ENCODE results near the gene DDX5. TPM values are rescaled to one million over a fixed set of nuclear protein-coding genes. Genes with fewer than 3 reads are reported as not detected.
A peak's percentile ranks its signal among the peaks of the same experiment; 100 is the strongest.

Gene DDX5
- total and polyA plus RNA-seq, 2 of the 13 experiments (the other 11 are each of a cell fraction or from before 2014, with no cell fraction given), result 503 to 684 TPM

GRCh38 chr17:64497565-64498035 lies 8.5 kb downstream of the DDX5 start (continued):
- TF ChIP-seq NFE2L2 (IDR thresholded peaks at IDR 0.05; ENCODE audit: low read length) (0 out of 2 replicates have a peak, but pooled peaks have one; percentile 1), ASH2L (IDR thresholded peaks at IDR 0.05; ENCODE audit: insufficient read length, low read depth, low read length) (no peak), ZSCAN29 (CRISPR knock-in tag; conservative IDR thresholded peaks at IDR 0.05) (no peak), NFIC (IDR thresholded peaks at IDR 0.05; ENCODE audit: low read length) (peak; percentile 72), KDM3A (CRISPR knock-in tag; IDR thresholded peaks at IDR 0.05; ENCODE audit: low read depth) (no peak), NR2C2 (CRISPR knock-in tag; IDR thresholded peaks at IDR 0.05; ENCODE audit: borderline replicate concordance) (no peak), MAF1 (CRISPR knock-in tag; IDR thresholded peaks at IDR 0.05; ENCODE audit: borderline replicate concordance) (no peak), ZKSCAN1 (IDR thresholded peaks at IDR 0.05; ENCODE audit: low read length) (no peak), NFIB (CRISPR knock-in tag; IDR thresholded peaks at IDR 0.05; ENCODE audit: borderline replicate concordance) (no peak), ZNF607 (CRISPR knock-in tag; IDR thresholded peaks at IDR 0.05; ENCODE audit: borderline replicate concordance) (no peak), NAIF1 (CRISPR knock-in tag; IDR thresholded peaks at IDR 0.05; ENCODE audit: borderline replicate concordance) (0 out of 2 replicates have a peak, but pooled peaks have one; percentile 0), MNT (IDR thresholded peaks at IDR 0.05) (no peak), HMG20B (CRISPR knock-in tag; conservative IDR thresholded peaks at IDR 0.05) (no peak)

All from HepG2 (cell line).